SK-N-MC (cell line): ENCODE measurements around the gene PLEKHA7.
A peak's percentile ranks its signal among the peaks of the same experiment; 100 is the strongest.

ENCODE experiments used
- DNase-seq: peaks from one replicate; pipeline ENCODE4 v3.0.0-alpha.2; 2011; ENCODE audit warnings: low read depth, low spot score
- H3K27ac ChIP-seq: fragments of 200-600 bp; sonication (generic); 2 replicates; pipeline ENCODE4 v1.5.1; 2016; ENCODE audit warnings: mixed run types
- H3K36me3 ChIP-seq: fragments of 200-600 bp; sonication (generic); 2 replicates; pipeline ENCODE4 v1.6.1; 2017; ENCODE audit warnings: antibody characterized with exemption, low read length, mixed read lengths; ENCODE audit not compliant: insufficient read depth
- H3K4me3 ChIP-seq: fragments of 200-600 bp; sonication (generic); 2 replicates; pipeline ENCODE4 v1.5.1; 2016
- H3K9ac ChIP-seq: fragments of 200-600 bp; sonication (generic); 2 replicates; pipeline ENCODE4 v1.8.0; 2017; ENCODE audit warnings: mixed run types, mixed read lengths; ENCODE audit not compliant: insufficient read length
- H3K9me3 ChIP-seq: fragments of 200-600 bp; sonication (generic); 2 replicates; pipeline ENCODE4 v1.6.1; 2017; ENCODE audit warnings: low read depth, mild to moderate bottlenecking, antibody characterized with exemption, low read length, moderate library complexity, mixed read lengths
- EZH2 ChIP-seq: fragments of 200-600 bp; sonication (generic); IDR thresholded peaks from one replicate; pipeline ENCODE4 v1.6.1; 2017; ENCODE audit warnings: antibody characterized with exemption
- FOXP2 ChIP-seq: optimal IDR thresholded peaks from 2 replicates; pipeline ENCODE3; 2011; ENCODE audit warnings: mild to moderate bottlenecking, moderate library complexity; ENCODE audit not compliant: insufficient read depth; ENCODE audit errors: extremely low read length, control extremely low read depth
- POLR2AphosphoS5 ChIP-seq: IDR thresholded peaks from 2 replicates; pipeline ENCODE4 v1.6.1; 2012; ENCODE audit warnings: mild to moderate bottlenecking, low read depth, low read length, borderline replicate concordance

PLEKHA7 gene

GRCh38 chr11:16833026-16833425, 181.2 kb downstream of the PLEKHA7 start:
- no peak for DNase-seq
- Histone ChIP-seq H3K9me3 (no peaks in the 10 kb centered on the region), H3K27ac (no peak overlapping the region), H3K36me3 (no peaks in the 10 kb centered on the region), H3K9ac (no peak overlapping the region), H3K4me3 (no peak overlapping the region)
- TF ChIP-seq EZH2 (no peak), FOXP2 (no peak), POLR2AphosphoS5 (no peak)

GRCh38 chr11:16832193-16832539, 182.0 kb downstream of the PLEKHA7 start:
- Histone ChIP-seq H3K4me3 (no peak overlapping the region), H3K9me3 (no peaks in the 10 kb centered on the region), H3K27ac (peak overlapping the region; percentile 64), H3K9ac (no peak overlapping the region), H3K36me3 (no peaks in the 10 kb centered on the region)
- no peak for TF ChIP-seq POLR2AphosphoS5
- no peak for TF ChIP-seq FOXP2
- TF ChIP-seq EZH2: no peak
- DNase-seq: no peak

- H3K9me3 ChIP-seq: no peaks in the 10 kb centered on the region
- H3K9ac ChIP-seq: no peak overlapping the region
- TF ChIP-seq FOXP2: no peak
- no peak for TF ChIP-seq POLR2AphosphoS5
- TF ChIP-seq EZH2: no peak
- peak; percentile 6 for DNase-seq
- no peaks in the 10 kb centered on the region; the same call in 1 of the 2 replicates for H3K36me3 ChIP-seq
- peak overlapping the region; percentile 64; the same call in 1 of the 2 replicates for H3K27ac ChIP-seq
- no peak overlapping the region for H3K4me3 ChIP-seq
These were observed 182.7 kb downstream of the PLEKHA7 start for GRCh38 chr11:16831316-16832192.

GRCh38 chr11:16827139-16827538, 187.1 kb downstream of the PLEKHA7 start:
- TF ChIP-seq FOXP2: no peak
- TF ChIP-seq POLR2AphosphoS5: no peak
- TF ChIP-seq EZH2: no peak
- DNase-seq: no peak
- H3K9me3 ChIP-seq: no peaks in the 10 kb centered on the region
- H3K27ac ChIP-seq: no peak overlapping the region
- peaks cover 4% of the 10 kb centered on the region; the same call in 1 of the 2 replicates for H3K36me3 ChIP-seq
- no peak overlapping the region for H3K4me3 ChIP-seq
- H3K9ac ChIP-seq: no peak overlapping the region

- Histone ChIP-seq H3K4me3 (no peak overlapping the region), H3K9ac (no peak overlapping the region), H3K36me3 (peaks cover 4% of the 10 kb centered on the region; the same call in 1 of the 2 replicates), H3K27ac (no peak overlapping the region), H3K9me3 (no peaks in the 10 kb centered on the region)
- DNase-seq: no peak
- TF ChIP-seq FOXP2 (no peak), POLR2AphosphoS5 (no peak), EZH2 (no peak)
These were observed 188.2 kb downstream of the PLEKHA7 start for GRCh38 chr11:16825968-16826367.

- peaks cover 4% of the 10 kb centered on the region; the same call in 1 of the 2 replicates for H3K36me3 ChIP-seq
- H3K4me3 ChIP-seq: no peak overlapping the region
- no peak for TF ChIP-seq POLR2AphosphoS5
- TF ChIP-seq EZH2: no peak
- no peak for TF ChIP-seq FOXP2
- DNase-seq: no peak
- no peak overlapping the region for H3K27ac ChIP-seq
- no peak overlapping the region for H3K9ac ChIP-seq
- no peaks in the 10 kb centered on the region for H3K9me3 ChIP-seq
These were observed 189.1 kb downstream of the PLEKHA7 start for GRCh38 chr11:16825101-16825500.

- Histone ChIP-seq H3K9ac (no peak overlapping the region), H3K27ac (no peak overlapping the region), H3K36me3 (no peaks in the 10 kb centered on the region; the same call in 1 of the 2 replicates), H3K4me3 (peak overlapping the region; percentile 3; the same call in 1 of the 2 replicates), H3K9me3 (no peaks in the 10 kb centered on the region)
- DNase-seq: peak; percentile 42
- TF ChIP-seq FOXP2 (no peak), POLR2AphosphoS5 (no peak), EZH2 (no peak)
These were observed 193.7 kb downstream of the PLEKHA7 start for GRCh38 chr11:16820324-16821092.

GRCh38 chr11:16818284-16818683, 195.9 kb downstream of the PLEKHA7 start:
- DNase-seq: no peak
- Histone ChIP-seq H3K27ac (no peak overlapping the region), H3K36me3 (peaks cover under 1% of the 10 kb centered on the region; the same call in 1 of the 2 replicates), H3K9ac (no peak overlapping the region), H3K9me3 (no peaks in the 10 kb centered on the region), H3K4me3 (no peak overlapping the region)
- no peak for TF ChIP-seq FOXP2
- TF ChIP-seq POLR2AphosphoS5: no peak
- TF ChIP-seq EZH2: no peak
